ENCODE data around the gene OXER1. TPM values are rescaled to one million over a fixed set of nuclear protein-coding genes. Genes with fewer than 3 reads are reported as not detected.
A peak's percentile ranks its signal among the peaks of the same experiment; 100 is the strongest.
"Not testable (repeated sequence)": the region's sequence is repeated elsewhere in the genome, so short reads cannot be mapped to it uniquely, and the experiment has no call there.

The OXER1 gene
- total RNA-seq, 2 donors from 2014 or later, result 0.25 TPM; not detected in 1

GRCh38 chr2:42743659-42743990 is 20.3 kb downstream of the OXER1 start:
- peaks cover 3% of the 10 kb centered on the region for H3K36me3 Mint-ChIP-seq (ENCODE audit: low read depth)
- H3K4me1 Mint-ChIP-seq, result peaks cover 7% of the 10 kb centered on the region
- no peak overlapping the region for H3K4me3 Mint-ChIP-seq
- no peaks in the 10 kb centered on the region for H3K27me3 Mint-ChIP-seq
- H3K27ac Mint-ChIP-seq, result no peak overlapping the region
- ATAC-seq, result no peak
- no peak for DNase-seq
- no peaks in the 10 kb centered on the region for H3K9me3 ChIP-seq (ENCODE audit: control insufficient read depth, low read length, poor library complexity, severe bottlenecking)

DNA sequence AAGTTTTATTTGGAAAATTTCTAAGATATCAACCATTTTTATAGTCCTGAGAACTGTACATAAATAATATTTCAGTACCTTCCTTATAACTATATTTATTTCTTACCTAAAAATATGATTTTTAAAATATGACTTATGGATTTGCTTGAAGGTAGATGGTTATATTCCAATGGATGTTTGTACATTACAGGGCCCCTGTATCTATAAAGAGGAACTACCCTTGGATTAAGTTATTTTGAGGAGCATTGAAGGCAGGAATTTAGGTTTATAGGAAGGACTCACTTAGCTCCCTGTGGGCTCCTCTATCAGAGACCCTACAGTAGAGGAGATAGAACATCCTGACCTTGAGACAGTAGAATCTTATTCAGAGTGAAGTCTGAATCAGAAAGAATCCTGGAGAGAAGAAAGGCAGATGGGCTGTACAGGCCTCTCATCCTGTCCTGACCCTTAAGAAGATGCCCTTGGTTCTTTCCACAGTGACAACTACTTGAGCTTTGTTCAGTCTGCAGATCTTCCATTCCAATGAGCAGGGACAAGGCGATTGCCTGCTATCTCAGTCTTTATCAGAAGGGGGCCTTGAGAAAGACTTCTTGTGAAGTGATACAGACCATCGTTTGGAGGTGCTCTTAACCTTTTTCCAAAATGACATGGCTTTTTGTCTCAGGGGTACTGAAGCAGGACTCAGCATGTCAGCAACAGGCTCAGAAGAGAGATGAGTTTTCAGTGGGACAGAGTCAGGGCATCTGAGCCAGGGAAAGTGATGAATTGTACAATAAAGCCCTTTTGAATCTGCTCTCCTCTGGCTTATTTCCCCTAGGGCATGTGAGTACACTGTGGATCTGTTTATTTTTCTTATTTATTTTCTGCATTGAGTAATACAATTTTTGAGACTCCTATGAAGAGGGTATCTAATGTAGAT is 20.9 kb downstream of the OXER1 start:
- H3K36me3 Mint-ChIP-seq (ENCODE audit: low read depth), result peaks cover 3% of the 10 kb centered on the region
- no peak overlapping the region for H3K4me3 Mint-ChIP-seq

DNA sequence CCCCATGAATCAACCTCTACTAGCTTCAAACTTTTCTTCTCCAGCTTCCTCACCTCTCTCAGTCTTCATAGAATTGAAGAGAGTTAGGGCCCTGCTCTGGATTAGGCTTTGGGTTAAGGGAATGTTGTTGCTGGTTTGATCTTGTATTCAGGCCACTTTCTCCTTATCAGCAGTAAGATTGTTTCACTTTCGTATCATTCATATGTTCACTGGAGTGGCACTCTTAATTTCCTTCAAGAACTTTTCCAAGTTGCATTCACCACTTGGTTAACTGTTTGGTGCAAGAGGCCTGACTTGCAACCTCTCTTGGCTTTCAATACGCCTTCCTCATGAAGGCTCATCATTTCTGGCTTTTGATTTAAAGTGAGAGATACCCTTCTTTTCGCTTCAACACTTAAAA is 22.8 kb downstream of the OXER1 start:
- H3K4me3 Mint-ChIP-seq, result no peak overlapping the region
- no peaks in the 10 kb centered on the region for H3K9me3 ChIP-seq (ENCODE audit: control insufficient read depth, low read length, poor library complexity, severe bottlenecking)
- no peak for ATAC-seq
- H3K4me1 Mint-ChIP-seq, result peaks cover 7% of the 10 kb centered on the region
- H3K27me3 Mint-ChIP-seq, result no peaks in the 10 kb centered on the region
- DNase-seq, result no peak
- H3K27ac Mint-ChIP-seq, result no peak overlapping the region
- peaks cover 3% of the 10 kb centered on the region for H3K36me3 Mint-ChIP-seq (ENCODE audit: low read depth)

More for the DNA sequence above, 20.9 kb downstream of the OXER1 start:
- Mint-ChIP-seq H3K27ac (no peak overlapping the region), H3K4me1 (peaks cover 7% of the 10 kb centered on the region), H3K27me3 (no peaks in the 10 kb centered on the region)
- H3K9me3 ChIP-seq (ENCODE audit: control insufficient read depth, low read length, poor library complexity, severe bottlenecking), result no peaks in the 10 kb centered on the region
- no peak for DNase-seq
- no peak for ATAC-seq

DNA sequence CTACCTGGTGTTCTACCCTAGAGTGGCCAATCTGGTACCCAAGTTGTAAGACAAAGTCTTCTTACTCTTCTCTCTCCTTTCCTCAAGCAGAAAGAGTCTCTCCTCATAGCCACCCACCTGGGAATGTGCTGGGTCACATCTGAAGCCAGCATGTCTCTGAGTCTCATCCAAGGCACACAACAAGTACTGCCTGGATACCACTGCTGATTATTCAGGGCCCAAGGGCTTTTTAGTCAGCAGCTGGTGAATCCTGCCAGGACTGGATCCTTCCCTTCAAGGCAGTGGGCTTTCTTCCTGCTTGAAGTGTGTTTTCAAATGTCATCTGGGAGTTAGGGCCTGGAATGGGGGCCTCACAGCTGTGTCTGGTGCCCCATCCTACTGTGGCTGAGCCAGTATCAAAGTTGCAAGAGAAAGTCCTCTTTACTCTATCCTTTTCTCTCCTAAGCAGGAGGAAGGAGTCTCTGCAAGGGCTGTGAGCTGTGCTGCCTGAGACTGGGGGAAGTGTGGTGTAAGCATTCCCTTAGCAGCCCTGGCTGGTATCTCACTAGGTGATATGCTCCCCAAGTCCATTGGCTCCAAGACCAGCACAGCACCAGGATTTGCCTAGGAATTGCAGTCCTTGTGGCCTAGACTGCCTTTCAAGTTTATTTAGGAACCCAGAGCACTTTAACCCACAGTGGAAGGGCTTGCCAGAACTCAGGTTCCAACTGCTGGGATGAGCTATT is 27.2 kb downstream of the OXER1 start:
- H3K27me3 Mint-ChIP-seq, result no peaks in the 10 kb centered on the region
- H3K4me1 Mint-ChIP-seq, result peaks cover 5% of the 10 kb centered on the region
- peaks cover 11% of the 10 kb centered on the region for H3K36me3 Mint-ChIP-seq (ENCODE audit: low read depth)
- peaks cover 3% of the 10 kb centered on the region for H3K9me3 ChIP-seq (ENCODE audit: control insufficient read depth, low read length, poor library complexity, severe bottlenecking)
- no peak overlapping the region for H3K27ac Mint-ChIP-seq
- ATAC-seq (no peak), DNase-seq (no peak)
- no peak overlapping the region for H3K4me3 Mint-ChIP-seq

GRCh38 chr2:42733852-42734251 is 30.1 kb downstream of the OXER1 start:
- no peak overlapping the region for H3K4me3 Mint-ChIP-seq
- no peak for ATAC-seq
- H3K27ac Mint-ChIP-seq, result no peak overlapping the region
- H3K36me3 Mint-ChIP-seq (ENCODE audit: low read depth), result peaks cover 16% of the 10 kb centered on the region
- H3K4me1 Mint-ChIP-seq, result no peaks in the 10 kb centered on the region
- peaks cover 3% of the 10 kb centered on the region for H3K9me3 ChIP-seq (ENCODE audit: control insufficient read depth, low read length, poor library complexity, severe bottlenecking)
- no peak for DNase-seq
- H3K27me3 Mint-ChIP-seq, result no peaks in the 10 kb centered on the region

GRCh38 chr2:42731316-42731715 is 32.6 kb downstream of the OXER1 start:
- peaks cover 19% of the 10 kb centered on the region for H3K36me3 Mint-ChIP-seq (ENCODE audit: low read depth)
- H3K4me1 Mint-ChIP-seq; ATAC-seq; H3K4me3 Mint-ChIP-seq; H3K27ac Mint-ChIP-seq; H3K27me3 Mint-ChIP-seq; DNase-seq; H3K9me3 ChIP-seq (ENCODE audit: control insufficient read depth, low read length, poor library complexity, severe bottlenecking): not testable (repeated sequence)

DNA sequence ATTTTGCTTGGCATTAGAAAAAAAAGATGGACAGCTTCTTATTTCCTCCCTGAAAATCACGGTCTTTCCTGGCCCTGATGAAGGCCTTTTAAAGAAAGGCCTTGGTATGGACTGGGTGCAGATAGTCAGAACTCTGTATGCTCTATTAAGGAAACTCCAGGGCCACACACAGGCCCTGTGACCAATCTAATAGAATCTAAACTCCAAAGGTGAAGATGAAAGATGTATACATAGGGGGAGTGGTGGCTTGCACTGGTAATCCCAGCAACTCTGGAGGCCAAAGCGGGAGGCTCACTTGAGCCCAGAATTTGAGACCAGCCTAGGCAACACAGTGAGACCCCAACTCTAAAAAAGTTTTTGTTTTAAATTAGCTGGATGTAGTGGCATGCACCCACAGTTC is 37.3 kb downstream of the OXER1 start:
- Mint-ChIP-seq H3K27me3 (no peaks in the 10 kb centered on the region), H3K36me3 (ENCODE audit: low read depth) (peaks cover 10% of the 10 kb centered on the region), H3K27ac (no peak overlapping the region), H3K4me3 (no peak overlapping the region), H3K4me1 (peaks cover 3% of the 10 kb centered on the region)
- DNase-seq (no peak), ATAC-seq (no peak)
- no peaks in the 10 kb centered on the region for H3K9me3 ChIP-seq (ENCODE audit: control insufficient read depth, low read length, poor library complexity, severe bottlenecking)

- ATAC-seq (no peak), DNase-seq (no peak)
- Mint-ChIP-seq H3K27me3 (no peaks in the 10 kb centered on the region), H3K36me3 (ENCODE audit: low read depth) (peaks cover 2% of the 10 kb centered on the region), H3K4me1 (peaks cover 3% of the 10 kb centered on the region), H3K27ac (no peak overlapping the region), H3K4me3 (no peak overlapping the region)
- H3K9me3 ChIP-seq (ENCODE audit: control insufficient read depth, low read length, poor library complexity, severe bottlenecking), result no peaks in the 10 kb centered on the region
Measured at GRCh38 chr2:42725657-42726056, 38.3 kb downstream of the OXER1 start.

GRCh38 chr2:42724886-42725285 is 39.0 kb downstream of the OXER1 start:
- Mint-ChIP-seq H3K4me3 (no peak overlapping the region), H3K27me3 (no peaks in the 10 kb centered on the region), H3K27ac (no peak overlapping the region), H3K4me1 (peaks cover 3% of the 10 kb centered on the region), H3K36me3 (ENCODE audit: low read depth) (peaks cover 2% of the 10 kb centered on the region)
- H3K9me3 ChIP-seq (ENCODE audit: control insufficient read depth, low read length, poor library complexity, severe bottlenecking), result no peaks in the 10 kb centered on the region
- no peak for ATAC-seq
- DNase-seq, result no peak

GRCh38 chr2:42723465-42723864 is 40.5 kb downstream of the OXER1 start:
- Mint-ChIP-seq H3K27ac (no peak overlapping the region), H3K4me3 (no peak overlapping the region), H3K27me3 (no peaks in the 10 kb centered on the region), H3K4me1 (peaks cover 3% of the 10 kb centered on the region), H3K36me3 (ENCODE audit: low read depth) (no peaks in the 10 kb centered on the region)
- DNase-seq, result no peak
- no peaks in the 10 kb centered on the region for H3K9me3 ChIP-seq (ENCODE audit: control insufficient read depth, low read length, poor library complexity, severe bottlenecking)
- ATAC-seq, result no peak

DNA sequence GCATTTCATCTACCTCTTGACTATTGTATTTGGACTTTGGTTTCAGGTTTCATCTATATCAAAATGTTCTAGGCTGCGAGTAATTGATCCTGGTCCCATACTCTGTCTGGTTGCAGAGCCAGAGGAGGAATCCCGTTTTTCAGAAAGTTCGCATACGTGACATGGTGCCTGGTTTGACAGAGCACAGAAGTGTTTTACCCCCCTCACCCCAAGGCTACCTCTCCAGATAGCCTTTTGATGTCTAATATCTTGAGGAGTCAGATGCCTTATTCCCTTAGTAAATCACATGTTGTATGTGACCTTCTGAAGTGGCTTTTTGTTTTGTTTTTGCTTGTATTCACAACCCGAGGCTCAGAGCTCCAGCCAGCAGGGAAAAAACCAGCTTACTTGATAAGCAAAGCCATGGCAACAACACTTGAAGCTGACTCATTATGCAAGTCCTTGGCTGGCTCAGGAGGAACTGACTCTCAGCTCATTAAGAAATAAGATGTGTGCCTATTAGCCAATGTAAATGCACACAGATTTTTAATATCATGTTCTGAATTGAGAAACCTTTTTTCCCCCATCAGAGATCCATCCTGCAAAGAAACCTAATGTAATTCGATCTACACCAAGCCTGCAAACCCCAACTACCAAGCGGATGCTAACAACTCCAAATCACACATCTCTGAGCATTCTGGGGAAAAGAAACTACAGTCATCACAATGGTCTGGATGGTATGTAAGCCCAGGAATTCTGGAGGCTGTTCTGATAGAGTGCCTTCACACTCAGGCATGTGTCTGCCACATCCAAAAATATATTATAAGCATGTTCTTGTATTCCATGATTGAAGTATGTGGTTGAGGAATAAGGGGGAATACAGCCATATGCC is 41.4 kb downstream of the OXER1 start:
- no peak overlapping the region for H3K4me3 Mint-ChIP-seq
- no peak overlapping the region for H3K27ac Mint-ChIP-seq
- no peaks in the 10 kb centered on the region for H3K36me3 Mint-ChIP-seq (ENCODE audit: low read depth)
- peak; percentile 33 for ATAC-seq
- H3K4me1 Mint-ChIP-seq, result peaks cover 3% of the 10 kb centered on the region
- H3K9me3 ChIP-seq (ENCODE audit: control insufficient read depth, low read length, poor library complexity, severe bottlenecking), result no peaks in the 10 kb centered on the region
- no peaks in the 10 kb centered on the region for H3K27me3 Mint-ChIP-seq
- no peak for DNase-seq

DNA sequence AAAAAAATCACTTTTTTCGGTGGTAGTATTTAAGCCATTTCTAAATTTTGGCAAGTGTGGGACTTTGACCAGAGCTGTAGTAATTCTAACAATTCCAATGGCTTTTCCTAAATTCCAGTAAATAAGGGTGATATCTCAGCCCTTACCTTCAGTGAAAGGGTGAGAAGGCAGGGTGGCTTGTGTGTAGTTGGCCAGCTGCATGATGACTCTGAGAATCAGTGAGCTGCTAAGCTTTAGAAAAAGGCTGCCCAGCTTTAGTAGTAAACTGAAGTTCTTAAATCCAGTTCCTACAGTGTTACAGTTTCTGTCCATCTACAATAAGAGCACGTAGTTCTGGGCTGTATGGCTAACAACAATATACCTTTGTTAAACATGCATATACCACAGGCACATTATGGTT is 42.0 kb downstream of the OXER1 start:
- no peaks in the 10 kb centered on the region for H3K27me3 Mint-ChIP-seq
- DNase-seq, result no peak
- no peak overlapping the region for H3K4me3 Mint-ChIP-seq
- H3K4me1 Mint-ChIP-seq, result no peaks in the 10 kb centered on the region
- H3K36me3 Mint-ChIP-seq (ENCODE audit: low read depth), result no peaks in the 10 kb centered on the region
- H3K27ac Mint-ChIP-seq, result no peak overlapping the region
- no peaks in the 10 kb centered on the region for H3K9me3 ChIP-seq (ENCODE audit: control insufficient read depth, low read length, poor library complexity, severe bottlenecking)
- no peak for ATAC-seq

DNA sequence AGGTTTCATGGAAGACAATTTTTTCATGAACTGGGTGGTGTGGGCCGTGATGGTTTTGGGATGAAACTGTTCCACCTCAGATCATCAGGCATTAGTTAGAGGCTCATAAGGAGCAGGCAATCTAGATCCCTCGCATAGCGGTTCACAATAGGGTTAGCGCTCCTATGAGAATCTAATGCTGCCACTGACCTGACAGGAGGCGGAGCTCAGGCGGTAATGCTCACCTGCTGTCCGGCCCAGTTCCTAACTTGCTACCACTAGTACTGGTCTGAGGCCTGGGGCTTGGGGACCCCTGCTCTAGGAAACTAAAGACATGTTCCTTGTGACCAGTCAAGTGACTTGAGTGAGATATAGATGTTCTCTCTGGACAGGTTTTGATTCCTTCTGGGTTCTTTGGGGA is 49.2 kb downstream of the OXER1 start:
- Mint-ChIP-seq H3K4me3 (no peak overlapping the region), H3K27ac (no peak overlapping the region), H3K27me3 (no peaks in the 10 kb centered on the region), H3K36me3 (ENCODE audit: low read depth) (no peaks in the 10 kb centered on the region), H3K4me1 (peaks cover 3% of the 10 kb centered on the region)
- H3K9me3 ChIP-seq (ENCODE audit: control insufficient read depth, low read length, poor library complexity, severe bottlenecking), result no peaks in the 10 kb centered on the region
- DNase-seq, result no peak
- no peak for ATAC-seq
